ENCODE measurements around the gene PDCL2. TPM values are rescaled to one million over a fixed set of nuclear protein-coding genes. Genes with fewer than 3 reads are reported as not detected.

The PDCL2 gene
- total and polyA plus RNA-seq, 9 of the 15 experiments (the other 6 are each of a cell fraction or from before 2014, with no cell fraction given) = 0.62 to 2.5 (median 1.2) TPM

GRCh38 chr4:55633903-55634302, 41.9 kb upstream of the PDCL2 start (continued):
- TF ChIP-seq, protein P1, sequence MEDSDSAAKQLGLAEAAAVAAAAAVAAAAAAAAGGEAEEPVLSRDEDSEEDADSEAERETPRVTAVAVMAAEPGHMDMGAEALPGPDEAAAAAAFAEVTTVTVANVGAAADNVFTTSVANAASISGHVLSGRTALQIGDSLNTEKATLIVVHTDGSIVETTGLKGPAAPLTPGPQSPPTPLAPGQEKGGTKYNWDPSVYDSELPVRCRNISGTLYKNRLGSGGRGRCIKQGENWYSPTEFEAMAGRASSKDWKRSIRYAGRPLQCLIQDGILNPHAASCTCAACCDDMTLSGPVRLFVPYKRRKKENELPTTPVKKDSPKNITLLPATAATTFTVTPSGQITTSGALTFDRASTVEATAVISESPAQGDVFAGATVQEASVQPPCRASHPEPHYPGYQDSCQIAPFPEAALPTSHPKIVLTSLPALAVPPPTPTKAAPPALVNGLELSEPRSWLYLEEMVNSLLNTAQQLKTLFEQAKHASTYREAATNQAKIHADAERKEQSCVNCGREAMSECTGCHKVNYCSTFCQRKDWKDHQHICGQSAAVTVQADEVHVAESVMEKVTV (CRISPR knock-in tag; IDR thresholded peaks at IDR 0.05) = no peak
- no peak for TF ChIP-seq HMGXB4 (CRISPR knock-in tag; IDR thresholded peaks at IDR 0.05)
- TF ChIP-seq ZNF589 (CRISPR knock-in tag; IDR thresholded peaks at IDR 0.05; ENCODE audit: low read depth) = no peak
- TF ChIP-seq TCF7 (IDR thresholded peaks at IDR 0.05; ENCODE audit: borderline replicate concordance) = no peak
- TF ChIP-seq EP300 (IDR thresholded peaks at IDR 0.05; ENCODE audit: low read length) = no peak
- TF ChIP-seq ELF2 (CRISPR knock-in tag; IDR thresholded peaks at IDR 0.05) = no peak
- TF ChIP-seq MTA1 (IDR thresholded peaks at IDR 0.05; ENCODE audit: borderline replicate concordance) = 0 out of 2 replicates have a peak, but pooled peaks have one; percentile 42
- TF ChIP-seq OTX1 (CRISPR knock-in tag; IDR thresholded peaks at IDR 0.05) = 0 out of 2 replicates have a peak, but pooled peaks have one; percentile 30
- TF ChIP-seq, protein P2, sequence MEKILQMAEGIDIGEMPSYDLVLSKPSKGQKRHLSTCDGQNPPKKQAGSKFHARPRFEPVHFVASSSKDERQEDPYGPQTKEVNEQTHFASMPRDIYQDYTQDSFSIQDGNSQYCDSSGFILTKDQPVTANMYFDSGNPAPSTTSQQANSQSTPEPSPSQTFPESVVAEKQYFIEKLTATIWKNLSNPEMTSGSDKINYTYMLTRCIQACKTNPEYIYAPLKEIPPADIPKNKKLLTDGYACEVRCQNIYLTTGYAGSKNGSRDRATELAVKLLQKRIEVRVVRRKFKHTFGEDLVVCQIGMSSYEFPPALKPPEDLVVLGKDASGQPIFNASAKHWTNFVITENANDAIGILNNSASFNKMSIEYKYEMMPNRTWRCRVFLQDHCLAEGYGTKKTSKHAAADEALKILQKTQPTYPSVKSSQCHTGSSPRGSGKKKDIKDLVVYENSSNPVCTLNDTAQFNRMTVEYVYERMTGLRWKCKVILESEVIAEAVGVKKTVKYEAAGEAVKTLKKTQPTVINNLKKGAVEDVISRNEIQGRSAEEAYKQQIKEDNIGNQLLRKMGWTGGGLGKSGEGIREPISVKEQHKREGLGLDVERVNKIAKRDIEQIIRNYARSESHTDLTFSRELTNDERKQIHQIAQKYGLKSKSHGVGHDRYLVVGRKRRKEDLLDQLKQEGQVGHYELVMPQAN (IDR thresholded peaks at IDR 0.05; ENCODE audit: borderline replicate concordance) = peak; percentile 64
- TF ChIP-seq, protein P3, sequence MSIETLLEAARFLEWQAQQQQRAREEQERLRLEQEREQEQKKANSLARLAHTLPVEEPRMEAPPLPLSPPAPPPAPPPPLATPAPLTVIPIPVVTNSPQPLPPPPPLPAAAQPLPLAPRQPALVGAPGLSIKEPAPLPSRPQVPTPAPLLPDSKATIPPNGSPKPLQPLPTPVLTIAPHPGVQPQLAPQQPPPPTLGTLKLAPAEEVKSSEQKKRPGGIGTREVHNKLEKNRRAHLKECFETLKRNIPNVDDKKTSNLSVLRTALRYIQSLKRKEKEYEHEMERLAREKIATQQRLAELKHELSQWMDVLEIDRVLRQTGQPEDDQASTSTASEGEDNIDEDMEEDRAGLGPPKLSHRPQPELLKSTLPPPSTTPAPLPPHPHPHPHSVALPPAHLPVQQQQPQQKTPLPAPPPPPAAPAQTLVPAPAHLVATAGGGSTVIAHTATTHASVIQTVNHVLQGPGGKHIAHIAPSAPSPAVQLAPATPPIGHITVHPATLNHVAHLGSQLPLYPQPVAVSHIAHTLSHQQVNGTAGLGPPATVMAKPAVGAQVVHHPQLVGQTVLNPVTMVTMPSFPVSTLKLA (conservative IDR thresholded peaks at IDR 0.05) = peak in 1 of 2 experiments; percentile 43; a peak in 3 of 4 replicates
- TF ChIP-seq NFATC3 (IDR thresholded peaks at IDR 0.05) = no peak
- no peak for TF ChIP-seq MCM2 (IDR thresholded peaks at IDR 0.05; ENCODE audit: low read depth)
- no peak for TF ChIP-seq NFE2L1 (tag; IDR thresholded peaks at IDR 0.05; ENCODE audit: borderline replicate concordance, low read depth)
- TF ChIP-seq ZNF174 (CRISPR knock-in tag; IDR thresholded peaks at IDR 0.05) = no peak
- TF ChIP-seq ASH1L (IDR thresholded peaks at IDR 0.05; ENCODE audit: borderline replicate concordance, low read depth, partially characterized antibody) = no peak
- TF ChIP-seq U2AF1 (optimal IDR thresholded peaks at IDR 0.05; ENCODE audit: low read depth, low read length) = no peak
- TF ChIP-seq, protein P4, sequence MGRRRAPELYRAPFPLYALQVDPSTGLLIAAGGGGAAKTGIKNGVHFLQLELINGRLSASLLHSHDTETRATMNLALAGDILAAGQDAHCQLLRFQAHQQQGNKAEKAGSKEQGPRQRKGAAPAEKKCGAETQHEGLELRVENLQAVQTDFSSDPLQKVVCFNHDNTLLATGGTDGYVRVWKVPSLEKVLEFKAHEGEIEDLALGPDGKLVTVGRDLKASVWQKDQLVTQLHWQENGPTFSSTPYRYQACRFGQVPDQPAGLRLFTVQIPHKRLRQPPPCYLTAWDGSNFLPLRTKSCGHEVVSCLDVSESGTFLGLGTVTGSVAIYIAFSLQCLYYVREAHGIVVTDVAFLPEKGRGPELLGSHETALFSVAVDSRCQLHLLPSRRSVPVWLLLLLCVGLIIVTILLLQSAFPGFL (CRISPR knock-in tag; IDR thresholded peaks at IDR 0.05) = no peak
- 0 out of 2 replicates have a peak, but pooled peaks have one; percentile 35 for TF ChIP-seq DPF2 (IDR thresholded peaks at IDR 0.05)
- peak; percentile 19; the same call in 1 of the 2 replicates for TF ChIP-seq EP400 (IDR thresholded peaks at IDR 0.05)
- TF ChIP-seq ZNF764 (CRISPR knock-in tag; IDR thresholded peaks at IDR 0.05; ENCODE audit: low read depth) = no peak
- TF ChIP-seq NFYB (IDR thresholded peaks at IDR 0.05; ENCODE audit: extremely low read depth, insufficient read length) = no peak

Measured in K562 (cell line).